Measurements from ENCODE around the gene ERICH6B.

DNA sequence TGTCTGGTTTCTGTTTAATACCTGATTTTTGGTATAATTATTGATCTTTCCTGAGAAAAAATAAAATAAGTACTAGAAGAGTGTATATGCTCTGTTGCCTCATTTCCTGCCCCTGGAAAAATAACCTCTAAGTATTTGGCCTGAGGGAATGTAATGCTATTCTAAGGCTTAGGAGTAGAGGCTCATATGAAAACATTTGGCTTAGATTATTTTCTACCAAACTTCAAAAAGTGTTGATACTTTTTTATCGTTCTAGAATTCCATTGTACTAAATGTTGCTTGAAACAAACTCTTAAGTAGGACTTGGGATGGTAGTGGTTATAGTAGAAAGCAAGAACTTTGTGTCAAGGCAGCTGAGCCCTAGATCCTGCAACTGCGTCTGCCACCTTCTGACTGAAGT, 93.0 kb downstream of the ERICH6B start:
- TF ChIP-seq POLR2A (IDR thresholded peaks at IDR 0.05): no peak
- TF ChIP-seq, protein P1, sequence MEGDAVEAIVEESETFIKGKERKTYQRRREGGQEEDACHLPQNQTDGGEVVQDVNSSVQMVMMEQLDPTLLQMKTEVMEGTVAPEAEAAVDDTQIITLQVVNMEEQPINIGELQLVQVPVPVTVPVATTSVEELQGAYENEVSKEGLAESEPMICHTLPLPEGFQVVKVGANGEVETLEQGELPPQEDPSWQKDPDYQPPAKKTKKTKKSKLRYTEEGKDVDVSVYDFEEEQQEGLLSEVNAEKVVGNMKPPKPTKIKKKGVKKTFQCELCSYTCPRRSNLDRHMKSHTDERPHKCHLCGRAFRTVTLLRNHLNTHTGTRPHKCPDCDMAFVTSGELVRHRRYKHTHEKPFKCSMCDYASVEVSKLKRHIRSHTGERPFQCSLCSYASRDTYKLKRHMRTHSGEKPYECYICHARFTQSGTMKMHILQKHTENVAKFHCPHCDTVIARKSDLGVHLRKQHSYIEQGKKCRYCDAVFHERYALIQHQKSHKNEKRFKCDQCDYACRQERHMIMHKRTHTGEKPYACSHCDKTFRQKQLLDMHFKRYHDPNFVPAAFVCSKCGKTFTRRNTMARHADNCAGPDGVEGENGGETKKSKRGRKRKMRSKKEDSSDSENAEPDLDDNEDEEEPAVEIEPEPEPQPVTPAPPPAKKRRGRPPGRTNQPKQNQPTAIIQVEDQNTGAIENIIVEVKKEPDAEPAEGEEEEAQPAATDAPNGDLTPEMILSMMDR (IDR thresholded peaks at IDR 0.05): no peak

Measured in uterus (tissue), 2 donors.